AML-193 (cell line): ENCODE data around the gene CNPPD1.

Experiments used
- DNase-seq, 2 experiments: peaks; one replicate each; lab custom pipeline; 2025; lab: John Stamatoyannopoulos, UW

Gene CNPPD1

DNA sequence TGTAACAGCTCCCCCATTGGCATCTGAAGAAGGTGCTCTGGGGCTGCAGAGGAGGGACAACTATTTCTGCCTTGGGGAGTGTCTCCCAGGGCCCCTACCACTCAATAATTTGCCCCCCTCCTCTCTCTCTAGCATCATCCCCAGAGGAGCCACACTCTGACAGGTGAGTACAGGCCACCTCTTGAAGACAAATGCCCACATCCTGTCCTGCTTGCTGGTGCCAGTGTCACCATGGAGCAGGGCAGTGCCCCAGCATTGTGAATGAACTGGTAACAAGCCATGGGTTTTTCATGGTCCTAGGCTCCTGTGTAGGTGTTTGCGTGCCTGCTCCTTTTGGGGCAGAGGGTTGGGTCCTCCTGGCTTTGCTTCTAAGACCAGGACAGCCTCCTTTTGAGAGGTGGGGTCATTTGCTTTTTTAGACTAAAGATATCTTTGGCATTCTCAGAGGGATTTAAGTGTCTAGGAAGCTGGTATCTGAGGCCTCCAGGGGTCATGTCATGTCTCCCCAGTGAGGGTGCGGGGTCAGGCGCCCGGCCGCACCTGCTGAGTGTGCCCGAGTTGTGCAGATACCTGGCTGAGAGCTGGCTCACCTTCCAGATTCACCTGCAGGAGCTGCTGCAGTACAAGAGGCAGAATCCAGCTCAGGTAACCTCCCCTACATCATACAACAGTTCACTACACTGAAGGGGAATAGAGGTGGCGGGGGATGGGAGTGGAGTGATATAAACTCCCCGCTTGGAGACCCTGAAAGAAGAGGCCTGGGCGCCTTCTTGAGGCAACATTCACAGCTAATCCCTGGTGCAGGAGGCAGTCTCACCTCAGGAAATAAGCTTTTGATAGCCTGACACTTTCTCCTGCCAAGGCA is 3.1 kb upstream of the CNPPD1 start:
- DNase-seq, result no peak

DNA sequence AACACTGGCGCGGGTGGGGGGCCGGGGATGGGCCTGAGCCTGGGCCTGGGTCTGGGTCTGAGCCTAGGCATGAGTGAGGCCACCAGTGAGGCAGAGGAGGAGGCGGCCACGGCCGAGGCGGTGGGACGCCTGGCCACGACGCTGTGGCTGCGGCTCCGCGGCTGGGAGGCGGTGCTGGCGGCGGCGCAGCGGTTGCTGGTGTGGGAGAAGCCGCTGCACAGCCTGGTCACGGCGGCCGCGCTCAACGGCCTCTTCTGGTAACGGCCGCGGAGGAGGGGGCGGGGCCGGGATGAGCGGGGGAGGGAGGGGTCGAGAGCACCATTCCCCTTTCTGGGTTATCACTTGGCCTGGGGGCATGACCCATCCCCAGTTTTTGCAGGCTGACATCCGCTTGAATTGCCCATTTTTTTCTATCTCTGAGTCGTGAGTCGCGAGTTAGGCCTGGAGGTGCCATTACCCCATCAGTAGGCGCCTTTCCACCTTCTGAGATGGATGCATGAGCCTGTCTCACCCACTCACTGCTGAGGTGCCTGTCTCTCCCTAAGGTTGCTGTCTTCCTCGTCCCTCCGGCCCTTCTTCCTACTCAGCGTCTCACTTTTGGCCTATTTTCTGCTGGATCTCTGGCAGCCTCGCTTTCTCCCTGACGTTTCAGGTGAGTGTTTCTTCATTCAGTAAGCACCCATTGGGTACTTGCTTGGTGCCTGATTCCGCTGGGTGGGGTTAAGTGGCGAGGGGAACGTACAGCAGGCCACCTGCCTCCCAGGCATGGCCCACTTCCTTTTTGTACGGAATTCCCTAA is 1.9 kb upstream of the CNPPD1 start:
- DNase-seq, result peak in 1 of 2 experiments; percentile 39

DNA sequence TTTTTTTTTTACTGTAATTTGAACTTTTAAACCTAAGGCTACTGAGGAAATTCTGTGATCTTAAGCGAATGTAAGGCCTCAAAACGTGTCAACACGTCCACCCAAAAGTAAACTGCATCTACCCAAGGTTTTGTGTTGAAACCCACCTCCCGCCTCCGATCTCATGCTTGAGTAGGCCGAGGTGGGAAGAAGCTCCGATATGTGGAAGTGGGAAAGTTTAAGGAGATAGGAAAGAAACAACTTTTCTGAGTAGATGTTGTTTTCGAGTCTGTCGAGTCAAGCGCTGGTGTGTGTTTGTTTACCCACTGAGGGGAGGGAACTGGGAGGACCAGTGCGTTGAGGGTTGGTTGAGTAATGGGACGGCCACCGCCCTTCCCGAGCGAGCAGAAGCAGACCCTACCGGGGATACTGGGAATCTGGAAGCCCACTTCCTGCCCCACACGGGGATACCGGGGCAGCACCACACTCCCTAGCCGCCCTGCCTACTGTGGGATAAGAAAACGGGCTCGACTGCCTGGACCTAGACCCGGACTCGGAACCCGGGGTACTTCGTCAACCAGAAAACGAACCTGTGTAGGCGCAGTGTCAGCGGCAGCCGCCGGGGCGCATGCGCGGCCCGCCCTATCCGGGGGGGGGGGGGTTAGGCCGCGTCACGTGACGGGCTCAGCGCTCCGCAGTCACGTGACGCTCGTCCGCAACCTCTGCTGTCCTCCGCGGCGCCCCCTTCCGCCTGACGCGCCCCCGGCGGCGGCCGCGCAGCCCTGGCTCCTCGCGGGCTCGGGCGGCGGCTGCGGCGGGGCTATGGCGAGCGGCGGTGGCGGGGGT is 1.0 kb upstream of the CNPPD1 start, which contains the start of gene RETREG2:
Gene RETREG2, plus strand, starts transcription at position 724 of the 825 bp plus-strand sequence. Its CDS starts 78 bp downstream, at position 802.
- DNase-seq, result peak; percentile 81

DNA sequence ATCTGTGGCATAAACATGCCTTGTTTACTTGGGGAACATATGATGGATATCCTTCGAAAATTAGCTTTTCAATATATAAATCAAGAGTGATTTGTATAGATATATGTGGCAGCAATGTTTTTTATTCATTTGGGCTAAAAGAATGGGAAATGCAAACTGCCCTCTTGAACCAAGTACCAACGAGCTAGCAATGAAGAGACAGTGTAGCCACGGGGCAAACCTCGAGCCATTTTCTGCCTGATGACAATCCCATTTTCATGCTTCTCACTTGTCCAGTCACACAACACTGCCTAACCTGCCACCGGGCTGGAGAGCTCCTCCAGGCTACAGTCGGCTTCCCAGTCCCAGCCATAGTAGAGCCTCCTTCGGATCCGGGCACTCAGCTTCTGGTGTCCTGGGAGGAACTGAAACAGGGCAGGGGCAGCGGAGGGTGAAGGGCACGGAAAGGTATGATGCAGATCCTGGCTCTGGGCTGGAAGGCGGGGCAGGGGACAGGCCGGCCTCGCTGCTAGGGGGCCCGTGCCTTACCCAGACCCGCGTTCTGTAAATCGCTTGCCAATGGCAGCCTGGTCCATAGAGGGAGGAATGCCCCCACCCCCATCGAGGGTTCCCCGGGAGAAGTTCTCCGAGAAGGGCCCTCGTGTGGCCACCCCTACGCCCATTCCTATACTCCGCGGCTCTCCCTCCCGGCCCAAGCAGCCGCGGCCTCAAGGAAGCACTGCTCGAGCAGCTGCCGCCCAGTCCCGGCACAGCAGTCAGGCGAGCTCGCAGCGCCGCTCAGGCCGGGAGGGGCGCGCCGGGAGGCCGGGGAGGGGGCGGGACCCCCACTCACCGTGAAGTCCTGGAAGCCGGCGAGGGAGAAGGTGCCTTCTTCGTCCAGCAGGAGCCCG is 552 bp downstream of the CNPPD1 start:
- DNase-seq, result no peak

DNA sequence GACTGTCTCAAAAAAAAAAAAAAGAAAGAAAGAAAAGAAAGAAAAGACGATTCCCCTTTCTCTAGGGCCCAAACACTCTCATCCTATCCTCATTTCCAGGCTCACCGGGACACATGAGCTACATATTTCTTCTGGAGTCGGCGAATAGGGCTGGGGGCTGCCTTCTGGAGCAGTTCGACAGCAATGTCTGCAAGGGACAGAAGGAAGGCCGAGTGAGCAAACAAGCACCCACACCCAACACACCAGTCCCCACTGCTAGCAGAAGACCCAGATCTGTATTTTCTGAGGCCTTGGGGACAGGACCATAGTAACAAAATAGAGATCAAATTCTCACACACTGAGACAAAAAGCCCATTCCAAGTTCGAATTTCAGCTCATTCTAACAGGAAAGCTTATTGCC is 1.2 kb downstream of the CNPPD1 start:
- DNase-seq, result no peak

DNA sequence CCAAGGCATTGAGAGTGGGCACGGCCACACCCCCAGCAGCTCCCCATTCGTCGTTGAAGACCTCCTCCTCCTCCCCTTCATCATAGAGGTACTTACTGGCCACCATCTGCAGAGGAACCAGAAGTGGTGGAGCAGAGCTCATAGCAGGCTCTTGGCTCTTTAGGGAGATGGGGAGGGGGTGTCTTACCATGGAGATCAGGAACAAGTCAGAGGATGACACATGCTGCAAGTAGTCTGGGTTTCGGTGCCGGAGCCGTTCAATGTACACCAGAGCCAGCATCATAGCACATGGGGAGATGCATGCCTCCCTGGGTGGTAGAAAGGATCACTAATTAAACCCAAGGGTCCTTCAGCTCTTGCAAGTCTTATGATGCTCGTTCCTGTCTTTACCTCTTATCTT is 1.9 kb downstream of the CNPPD1 start:
- DNase-seq, result no peak

DNA sequence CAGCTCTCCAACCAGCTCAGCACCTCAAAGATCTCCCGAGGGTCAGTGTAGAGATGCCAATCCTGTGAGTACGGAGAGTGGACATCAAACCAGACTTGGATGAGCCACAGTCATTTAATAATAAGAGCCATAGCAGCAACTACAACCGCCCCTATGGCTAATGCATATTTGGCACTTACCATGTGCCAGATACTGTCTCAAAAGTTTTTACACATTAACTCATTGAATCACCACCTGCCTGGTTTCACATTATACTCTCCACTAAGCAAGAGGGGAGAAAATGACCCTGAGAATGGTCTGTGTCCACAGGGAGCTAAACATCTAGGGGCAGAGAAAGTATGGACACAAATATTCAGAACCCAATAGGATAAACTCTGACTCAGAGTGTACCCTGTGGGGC is 2.6 kb downstream of the CNPPD1 start:
- DNase-seq, result no peak

DNA sequence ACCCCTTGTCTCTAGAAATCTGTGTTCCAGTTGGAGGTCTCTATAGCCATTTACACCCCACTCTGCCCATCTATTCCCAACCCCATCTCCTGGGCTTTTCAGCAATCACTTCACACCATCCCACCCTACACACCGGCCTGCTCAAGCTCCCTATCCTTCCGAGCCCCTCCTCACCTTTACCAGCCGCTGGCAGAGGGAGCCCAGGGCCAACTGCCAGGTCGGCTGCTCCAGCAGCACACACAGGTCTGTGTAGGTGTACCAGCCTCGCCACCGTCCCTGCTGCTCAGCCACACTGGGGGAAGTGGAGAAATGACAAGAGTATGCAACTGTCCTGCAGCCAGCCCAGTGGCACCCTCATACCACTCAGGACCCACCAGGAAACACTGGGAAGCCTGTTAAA is 3.5 kb downstream of the CNPPD1 start:
- DNase-seq, result no peak

DNA sequence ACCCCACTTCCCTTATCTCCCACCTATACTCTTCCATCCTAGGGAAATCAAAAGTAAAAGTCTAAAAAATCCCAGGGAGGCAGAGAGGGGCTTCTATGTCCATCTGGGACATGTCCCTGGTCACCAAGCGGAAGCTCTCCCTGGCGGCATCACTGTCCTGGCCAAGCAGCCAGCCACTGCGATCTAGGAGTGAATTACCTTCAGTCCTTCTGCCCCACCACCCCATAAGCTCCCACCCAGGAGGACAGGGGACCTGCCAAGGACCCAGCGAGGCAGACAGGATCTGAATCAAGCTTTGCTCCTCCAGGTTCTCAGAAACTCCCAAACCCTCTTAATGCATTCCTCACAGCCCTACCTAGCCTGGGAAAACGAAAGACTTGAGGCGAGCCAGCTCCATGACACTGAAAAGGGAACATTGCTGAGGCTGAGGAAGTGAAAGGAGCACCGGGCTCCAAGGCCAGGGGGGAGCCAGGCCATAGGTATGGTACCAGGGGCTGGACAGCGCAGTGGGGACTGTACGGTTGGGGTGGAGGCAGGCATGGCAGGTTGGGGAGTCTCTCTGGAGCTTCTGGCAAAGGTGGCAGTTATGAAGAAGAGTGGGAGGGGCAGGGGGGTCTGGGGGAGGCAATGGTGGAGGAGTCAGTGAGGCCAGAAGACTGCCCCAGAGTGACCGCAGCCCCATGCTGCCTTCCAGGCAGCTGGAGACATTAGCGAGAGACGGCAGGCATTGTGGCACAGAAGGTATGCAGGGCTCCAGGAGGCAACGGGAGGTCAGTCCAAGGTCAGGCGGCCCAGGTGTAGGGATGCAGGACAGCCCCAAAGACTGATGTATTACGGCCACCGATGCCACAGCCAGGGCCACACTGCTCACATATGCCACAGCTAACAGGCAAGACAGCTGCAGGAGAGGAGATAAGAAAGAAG is 4.2 kb downstream of the CNPPD1 start:
- no peak for DNase-seq

DNA sequence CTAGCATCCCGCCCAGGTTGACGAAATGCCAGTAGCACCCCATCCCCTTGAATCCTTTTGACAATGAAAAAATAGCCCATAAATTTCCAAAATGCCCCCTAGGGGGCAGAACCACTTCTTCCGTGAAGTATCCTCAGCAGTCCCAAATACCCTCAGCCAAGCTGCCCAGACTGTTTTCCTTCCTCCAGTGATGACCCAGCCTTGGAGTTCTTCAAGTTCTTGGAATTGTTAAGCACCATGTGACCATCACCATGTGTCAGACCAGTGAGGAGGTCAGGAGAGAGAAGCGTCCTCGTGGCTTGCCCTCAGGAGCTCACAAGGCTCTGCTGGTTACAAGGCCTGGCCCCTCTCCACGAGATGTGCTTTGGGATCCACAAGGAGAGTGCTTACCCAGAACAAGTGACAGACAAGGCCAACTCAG is 5.5 kb downstream of the CNPPD1 start:
- peak; percentile 25 to 27 for DNase-seq

DNA sequence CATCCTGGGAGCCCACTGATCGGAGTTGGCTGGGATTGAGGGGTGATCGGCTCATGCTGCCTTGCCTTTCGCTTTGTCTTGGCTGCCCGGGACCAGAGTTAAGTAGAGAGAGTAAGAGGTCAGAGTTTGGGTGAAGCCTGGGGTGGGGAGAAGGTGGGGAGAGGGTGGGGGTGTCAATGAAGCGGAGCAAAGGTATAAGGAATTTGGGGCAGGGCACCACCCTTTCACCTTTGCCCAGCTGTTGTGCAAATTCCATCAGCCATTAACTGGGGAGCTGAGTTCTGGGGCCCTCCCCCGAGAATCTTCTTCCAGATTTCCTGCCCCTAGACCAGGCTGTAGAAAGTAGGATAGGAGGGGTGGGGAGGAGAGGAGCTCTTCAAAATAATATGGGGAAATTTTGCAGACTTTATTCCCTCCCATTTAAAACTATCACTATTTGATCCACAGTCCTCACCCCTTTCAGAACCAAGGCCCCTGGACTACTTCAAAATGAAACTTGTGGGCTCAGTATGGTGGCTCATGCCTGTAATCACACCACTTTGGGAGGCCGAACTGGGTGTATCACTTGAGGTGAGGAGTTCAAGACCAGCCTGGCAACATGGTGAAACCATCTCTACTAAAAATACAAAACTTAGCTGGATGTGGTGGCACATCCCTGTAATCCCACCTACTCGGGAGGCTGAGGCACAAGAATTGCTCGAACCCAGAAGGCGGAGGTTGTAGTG is 6.6 kb downstream of the CNPPD1 start, which contains the start of gene SLC23A3:
Gene SLC23A3, minus strand, starts transcription at position 100 of the 725 bp plus-strand sequence. Its CDS starts 45 bp downstream, at position 55.
- DNase-seq, result no peak

DNA sequence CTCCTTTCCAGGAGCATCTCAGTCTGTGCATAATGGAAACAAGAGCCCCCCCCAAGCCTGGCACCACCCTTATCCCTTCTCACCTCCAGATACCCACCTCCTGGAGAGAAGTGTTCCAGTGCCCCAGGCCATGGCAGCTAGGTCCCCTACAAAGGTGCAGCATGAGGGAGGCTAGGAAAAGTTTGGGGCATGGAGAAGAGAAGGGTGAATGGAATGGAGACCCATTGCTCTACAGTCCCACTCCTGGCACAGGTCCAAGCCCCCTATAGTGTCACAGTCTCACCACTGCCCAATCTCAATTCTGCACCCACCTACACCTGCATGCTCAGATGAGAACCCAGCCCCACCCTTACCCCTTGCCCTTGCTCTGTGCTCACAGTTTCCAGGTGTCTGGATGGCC is 7.8 kb downstream of the CNPPD1 start:
- no peak for DNase-seq

DNA sequence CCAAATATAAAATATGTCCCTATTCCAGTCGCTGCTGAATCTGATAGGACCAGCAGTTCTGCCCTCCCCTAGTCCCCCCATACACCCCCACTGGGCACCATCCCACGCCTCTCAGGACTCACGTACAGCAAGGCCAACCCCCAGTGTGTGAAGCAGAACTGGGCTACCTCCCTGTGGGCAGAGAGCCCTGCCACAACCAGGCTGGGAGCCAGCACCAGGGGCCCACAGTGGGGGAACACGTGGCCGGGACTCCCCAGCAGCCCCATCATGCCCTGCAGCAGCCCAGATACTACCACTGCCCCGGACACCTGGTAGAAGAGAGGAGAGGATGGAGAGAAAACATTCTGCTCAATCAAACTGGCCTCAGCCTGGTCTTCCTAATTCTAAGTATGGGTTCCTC is 8.2 kb downstream of the CNPPD1 start:
- DNase-seq, result no peak

DNA sequence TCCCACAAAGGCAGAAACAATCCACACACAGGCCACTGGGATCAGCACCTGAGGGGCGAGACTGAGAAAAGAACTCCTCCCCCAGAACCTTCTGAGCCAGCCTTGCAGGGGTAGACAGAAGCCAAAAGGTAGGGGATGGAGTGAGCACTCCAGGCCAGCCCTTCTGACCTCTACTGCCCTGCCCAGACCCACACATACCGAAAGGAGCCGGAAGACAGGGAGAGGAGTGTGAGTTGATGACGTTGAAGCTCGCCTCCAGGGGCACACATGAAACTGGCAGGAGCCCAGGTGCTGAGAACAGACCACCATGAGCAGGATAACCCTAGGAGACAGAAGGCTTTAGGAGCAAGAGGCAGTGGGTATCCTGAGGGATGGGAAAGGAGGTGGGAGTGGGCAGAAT is 8.7 kb downstream of the CNPPD1 start:
- no peak for DNase-seq

DNA sequence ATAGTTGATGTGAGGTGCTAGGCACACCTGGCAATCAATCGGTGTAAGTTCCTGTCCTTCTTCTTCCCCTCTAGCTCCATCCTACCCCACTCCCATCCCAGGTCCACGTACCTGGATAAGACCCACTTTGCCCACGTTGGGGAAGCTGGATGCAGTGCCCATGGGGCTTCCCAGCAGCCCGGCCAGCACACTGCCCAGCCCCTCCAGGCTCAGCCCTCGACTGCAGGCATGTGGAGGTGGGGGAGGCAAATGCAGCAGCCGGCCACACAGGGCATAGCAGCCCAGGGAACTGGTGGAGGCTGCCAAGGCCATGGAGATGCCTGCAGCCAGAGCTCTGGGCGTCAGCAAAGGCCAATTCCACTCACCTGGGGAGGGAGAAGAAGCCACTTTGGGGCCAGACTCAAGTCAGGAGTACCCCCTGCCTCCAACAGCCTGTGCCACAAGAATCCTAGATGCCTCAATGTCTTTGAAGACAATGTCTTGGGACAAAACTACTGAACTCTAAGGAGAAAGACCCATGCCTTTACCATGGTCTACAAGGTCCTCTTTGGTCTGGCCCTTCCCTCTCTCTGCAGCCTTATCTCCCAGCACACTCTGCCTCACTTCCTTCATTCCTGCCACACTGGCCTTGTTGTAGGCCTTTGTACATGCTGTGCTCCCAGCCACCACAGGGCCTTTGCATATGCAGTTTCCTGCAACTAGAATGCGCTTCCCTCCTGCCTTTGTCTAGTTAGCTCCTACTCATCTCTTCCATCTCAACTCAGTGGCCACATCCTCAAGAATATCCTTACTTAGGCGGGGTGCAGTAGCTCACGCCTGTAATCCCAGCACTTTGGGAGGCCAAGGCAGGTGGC is 11.4 kb downstream of the CNPPD1 start:
- no peak for DNase-seq

DNA sequence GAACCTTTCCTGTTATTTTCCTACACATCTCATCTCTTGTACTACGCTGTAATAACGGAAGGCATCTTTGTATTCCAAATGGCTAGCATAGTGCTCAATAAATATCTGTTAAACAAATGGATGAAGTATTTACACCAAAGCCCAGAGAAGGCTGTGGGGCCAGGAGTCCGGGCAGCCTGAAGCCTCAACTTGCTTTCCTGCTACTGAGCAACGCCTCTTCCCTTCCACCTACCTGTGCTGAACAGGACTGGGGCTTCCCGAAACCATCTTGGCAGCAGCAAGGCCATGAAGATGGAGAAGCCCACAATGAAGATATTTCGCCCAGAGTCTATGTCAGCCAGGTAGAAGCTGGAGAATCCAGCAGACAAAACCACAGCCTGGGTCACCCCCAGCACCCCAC is 13.6 kb downstream of the CNPPD1 start:
- no peak for DNase-seq

DNA sequence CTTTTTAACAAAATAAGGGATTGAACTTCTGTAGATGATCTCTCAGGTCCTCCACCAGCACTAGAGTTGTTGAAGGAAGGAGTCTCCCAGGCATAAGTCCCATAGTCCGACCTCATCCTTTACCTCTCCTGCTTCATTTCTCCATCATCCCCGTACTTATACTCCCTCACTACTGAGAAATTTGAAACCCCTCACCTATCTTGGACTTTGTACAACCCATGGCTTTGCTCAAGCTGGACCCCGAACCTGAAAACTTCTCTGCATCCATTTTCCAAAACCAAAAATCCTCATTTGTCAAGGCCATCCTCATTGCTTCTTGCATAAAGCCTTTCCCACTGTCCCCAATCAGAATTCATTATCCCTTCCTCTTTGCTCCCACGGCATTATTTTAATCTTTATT is 15.6 kb downstream of the CNPPD1 start:
- DNase-seq, result no peak
